ENCODE measurements around the gene FOS.

Gene FOS

DNA sequence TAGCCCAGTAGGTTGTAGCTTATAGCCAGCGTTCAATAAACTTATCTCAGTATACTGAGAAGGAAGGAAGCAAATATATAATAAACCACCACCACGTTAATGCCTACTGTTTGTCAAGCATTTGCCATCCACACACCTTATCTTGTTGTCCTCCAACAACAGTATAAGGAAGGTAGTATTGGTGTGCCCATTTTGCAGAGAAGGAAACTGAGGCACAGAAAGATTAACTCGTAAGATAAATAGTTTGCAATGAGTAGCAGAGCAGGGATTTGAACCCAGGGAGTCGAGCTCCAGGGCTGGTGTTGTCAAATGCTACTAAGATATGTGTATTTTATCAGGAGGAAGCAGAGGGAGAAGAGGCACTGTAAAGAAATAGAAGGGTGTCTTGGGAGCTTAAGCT lies 27.8 kb upstream of the FOS start:
- DNase-seq (ENCODE audit: low read depth, low spot score): no peak

DNA sequence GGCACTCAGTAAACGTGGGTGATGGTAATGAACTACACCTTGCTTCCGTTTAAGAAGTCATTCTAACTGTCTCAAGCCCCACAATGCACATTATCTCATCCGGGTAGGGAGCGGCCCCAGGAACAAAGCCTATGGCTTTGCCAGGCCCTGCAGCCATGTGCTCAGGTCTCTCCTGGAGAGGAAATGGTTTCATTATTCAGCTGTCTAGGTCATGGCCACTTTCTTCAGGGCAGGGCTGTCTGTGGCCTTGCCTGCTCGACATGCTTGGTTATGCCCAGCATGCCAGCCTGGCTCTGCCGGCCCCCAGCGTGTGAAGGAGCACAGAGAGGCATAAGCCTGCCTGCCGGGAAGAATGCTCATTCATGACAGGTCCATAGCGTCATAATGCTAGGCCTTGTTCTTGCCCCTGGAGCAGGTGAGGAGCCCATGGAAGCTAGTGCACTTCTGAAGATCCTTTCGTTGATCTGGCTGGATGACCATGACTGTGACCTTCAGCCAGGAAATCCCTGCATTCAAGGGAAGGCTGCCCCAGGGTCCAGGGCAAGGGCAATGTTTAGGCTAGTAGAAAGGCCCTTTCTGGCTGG lies 26.3 kb upstream of the FOS start:
- DNase-seq (ENCODE audit: low read depth, low spot score): no peak

DNA sequence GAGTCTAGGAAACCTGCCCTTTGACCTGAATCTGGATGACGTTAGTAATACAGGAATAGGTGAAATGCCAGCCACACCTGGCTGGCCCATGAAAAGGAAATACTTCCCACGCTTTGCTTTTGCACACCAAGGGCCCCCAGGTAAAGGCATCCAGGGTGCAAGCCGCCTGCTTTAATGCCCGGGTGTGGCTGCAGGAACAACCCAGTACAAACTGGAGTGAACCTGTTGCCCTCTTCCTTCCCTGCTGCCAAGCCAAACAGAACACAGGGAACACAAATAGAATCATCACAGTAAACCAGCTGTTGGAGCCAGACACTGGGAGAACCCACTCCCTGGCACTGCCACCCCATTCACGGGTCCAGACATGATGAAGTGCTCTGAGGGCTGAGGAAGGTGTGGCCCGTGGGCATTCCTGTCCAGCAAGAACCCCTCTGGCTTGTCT lies 24.2 kb upstream of the FOS start:
- no peak for DNase-seq (ENCODE audit: low read depth, low spot score)

DNA sequence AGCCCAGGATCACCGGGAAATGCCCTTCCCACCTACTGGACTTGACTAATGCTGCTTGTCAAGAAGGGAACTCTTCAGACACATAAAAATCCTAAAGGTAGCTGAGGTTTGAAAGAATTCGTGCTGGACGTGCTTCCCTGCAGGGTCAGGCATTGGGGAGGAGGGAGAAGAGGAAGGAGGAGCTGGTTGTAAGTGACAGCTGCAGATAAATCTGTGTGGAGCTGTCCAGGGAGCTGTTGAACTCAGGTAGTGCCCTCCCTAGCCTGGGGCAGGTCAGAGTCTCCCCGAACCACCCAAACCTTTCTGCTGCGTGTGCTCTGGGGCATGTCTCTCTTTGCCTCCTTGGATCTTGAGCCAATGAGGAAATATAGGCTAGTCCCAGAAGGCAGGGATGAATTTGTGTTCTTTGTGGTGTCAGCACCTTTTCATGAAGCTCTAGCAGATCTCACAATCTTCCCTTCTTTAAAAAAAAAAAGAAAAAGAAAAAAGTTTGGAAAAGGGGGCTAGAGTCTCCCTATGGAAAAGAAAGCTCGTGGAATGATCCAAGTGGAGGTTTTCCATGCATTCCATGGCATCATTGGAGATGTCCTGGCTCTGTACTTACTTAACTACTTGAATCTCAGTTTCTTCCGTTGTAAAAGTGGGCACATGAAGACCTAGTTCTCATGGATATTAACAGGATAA lies 23.6 kb upstream of the FOS start:
- DNase-seq (ENCODE audit: low read depth, low spot score): no peak

DNA sequence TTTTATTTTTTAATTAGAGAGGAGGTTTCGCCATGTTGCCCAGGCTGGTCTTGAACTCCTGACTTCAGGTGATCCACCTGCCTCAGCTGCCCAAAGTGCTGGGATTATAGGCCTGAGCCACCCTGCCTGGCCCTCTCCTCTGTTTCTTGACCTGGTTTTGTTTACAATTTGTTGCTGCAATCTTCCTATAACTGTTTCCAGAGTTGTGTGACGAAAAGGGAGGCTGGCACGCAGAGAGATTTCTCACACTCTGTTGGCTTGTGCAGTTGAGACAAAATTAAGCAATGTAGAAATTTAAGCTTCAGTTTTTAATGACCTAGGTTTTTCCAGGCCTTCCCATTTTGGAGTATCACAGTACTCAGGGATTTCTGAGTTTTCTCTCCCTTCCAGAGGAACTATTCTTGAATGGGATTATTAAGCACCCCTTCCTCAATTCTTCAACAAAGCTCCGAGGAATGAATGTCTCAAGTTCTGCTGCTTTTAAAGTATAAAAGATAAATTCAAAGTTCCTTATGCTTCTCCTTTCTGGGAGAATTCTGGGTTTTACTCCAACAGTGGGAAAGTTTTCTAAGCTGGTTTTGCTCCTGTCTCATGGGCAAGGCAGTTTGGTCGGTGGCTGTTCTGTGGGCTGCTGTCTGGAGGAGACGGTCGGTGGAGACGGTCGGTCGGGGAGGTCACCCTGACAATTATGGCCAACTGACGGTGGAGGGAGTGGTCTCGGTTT lies 20.4 kb upstream of the FOS start:
- DNase-seq (ENCODE audit: low read depth, low spot score): no peak

DNA sequence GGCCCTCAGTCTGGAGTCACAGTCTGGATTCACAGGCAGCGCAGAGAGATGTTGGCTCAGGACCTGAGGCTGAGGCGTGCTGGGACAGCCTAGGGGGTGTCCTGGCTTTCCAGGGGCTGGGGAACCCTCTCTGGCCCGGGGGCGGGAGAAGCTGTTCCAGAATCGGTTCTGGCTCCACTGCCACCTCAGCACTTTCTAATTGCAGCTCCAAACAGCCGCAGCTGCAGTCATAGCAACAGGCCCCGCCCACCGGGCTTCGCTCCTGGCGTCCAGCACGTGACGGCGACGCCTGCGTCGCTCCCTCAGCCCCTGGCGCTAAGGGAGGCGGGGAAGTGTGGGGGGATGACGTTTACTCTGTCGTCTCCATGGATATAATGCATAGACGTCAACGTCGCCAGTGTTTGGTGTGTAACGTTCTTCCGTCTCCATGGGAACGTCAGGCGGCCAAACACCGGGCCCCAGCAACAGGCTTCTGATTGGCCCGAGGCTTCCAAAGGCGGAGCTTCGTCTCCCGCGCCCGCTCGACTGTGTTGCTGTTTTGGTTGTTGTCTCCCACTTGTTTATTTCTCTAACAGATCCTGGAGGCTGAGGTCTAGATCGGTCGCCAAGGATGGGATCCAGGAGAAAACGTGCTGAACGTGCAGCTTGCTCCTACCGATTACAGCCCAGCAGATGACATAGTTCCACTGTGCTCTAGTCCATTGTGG lies 19.7 kb upstream of the FOS start:
- peak; percentile 95 for DNase-seq (ENCODE audit: low read depth, low spot score)

DNA sequence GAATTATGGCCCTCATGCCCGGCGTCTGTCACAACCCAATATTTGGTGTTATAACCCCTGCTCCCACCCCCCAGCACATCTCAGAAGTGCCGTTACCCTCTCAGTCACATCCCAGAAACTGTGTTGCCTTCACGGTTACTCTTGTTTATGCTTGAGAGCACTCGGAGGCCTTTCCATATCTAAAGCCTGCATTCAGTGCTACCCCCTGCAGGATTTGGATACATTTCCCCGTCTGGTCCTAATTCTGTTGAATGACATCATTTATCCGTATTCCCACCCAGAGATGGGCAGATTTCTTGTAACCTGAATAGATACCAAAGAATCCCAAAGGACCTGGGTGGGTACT lies 19.1 kb upstream of the FOS start:
- DNase-seq (ENCODE audit: low read depth, low spot score): no peak

DNA sequence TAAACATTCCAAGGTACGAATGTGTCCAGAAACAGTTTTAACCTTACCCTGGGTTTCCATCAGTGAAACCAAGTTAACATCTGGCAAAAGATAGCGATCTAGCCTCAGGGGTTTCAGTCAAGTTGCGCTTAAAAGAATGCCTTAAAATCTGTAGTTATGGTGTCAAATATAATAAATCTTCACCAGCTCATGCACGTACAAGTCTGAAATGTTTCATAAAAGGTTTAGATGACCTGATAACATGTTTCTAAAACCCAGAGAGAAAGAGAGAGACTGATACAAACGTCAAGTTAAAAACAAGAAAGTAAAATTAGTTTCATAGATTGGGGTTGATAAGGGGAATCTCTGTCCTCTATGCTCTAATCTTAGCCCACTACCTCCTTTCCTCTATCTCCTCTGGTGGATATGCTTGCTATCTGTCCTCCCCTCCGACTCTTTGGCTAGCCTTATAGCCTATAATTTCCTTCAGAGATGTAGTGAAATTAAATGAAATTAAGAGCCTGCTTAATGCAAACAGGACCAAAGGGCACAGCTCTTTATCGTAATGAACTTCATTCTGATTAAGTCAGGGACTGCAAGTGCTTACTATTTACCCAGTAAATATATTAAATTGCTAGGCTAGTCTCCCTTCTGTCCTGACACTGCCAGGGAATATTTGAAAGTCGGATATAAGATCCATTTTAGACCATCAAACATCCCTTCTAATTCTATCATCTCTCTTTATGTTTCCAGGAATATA lies 18.4 kb upstream of the FOS start:
- DNase-seq (ENCODE audit: low read depth, low spot score): no peak

DNA sequence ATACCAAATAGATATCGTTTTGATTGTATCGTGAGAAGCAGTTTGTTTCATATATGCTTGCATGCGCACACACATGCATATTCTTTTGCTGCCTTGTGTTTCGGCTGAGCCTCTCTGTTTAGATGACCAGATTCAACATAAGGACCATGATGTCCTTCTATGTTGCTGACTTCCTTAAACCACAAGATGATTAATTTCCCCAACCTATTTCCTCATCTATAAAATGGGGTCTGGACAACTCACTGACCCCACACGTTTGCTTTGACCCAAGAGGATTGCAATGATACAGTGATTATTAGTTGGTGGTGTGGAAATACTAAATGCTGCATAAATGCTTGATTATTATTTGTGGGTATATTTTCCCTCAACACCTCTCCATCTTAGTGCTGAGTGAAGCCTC lies 16.8 kb upstream of the FOS start:
- DNase-seq (ENCODE audit: low read depth, low spot score): no peak

DNA sequence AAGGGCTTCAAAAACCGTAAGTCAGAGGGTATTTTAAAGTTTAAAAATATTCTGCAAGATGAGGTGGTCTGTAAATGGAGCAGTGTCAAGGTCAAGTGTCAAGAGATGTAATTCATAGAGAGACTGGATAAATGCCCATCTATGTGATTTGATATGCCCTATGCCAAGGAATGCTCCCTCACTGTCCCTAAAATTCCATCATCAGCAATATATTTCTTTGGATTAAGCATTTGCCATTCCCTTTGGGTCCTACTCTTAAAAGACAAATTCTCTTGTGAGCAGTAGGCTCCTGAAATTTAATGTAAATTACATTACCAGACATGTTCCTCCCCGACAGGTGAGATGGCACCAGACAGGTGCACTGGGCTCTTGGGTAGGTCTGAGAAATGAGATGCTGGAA lies 16.0 kb upstream of the FOS start:
- DNase-seq (ENCODE audit: low read depth, low spot score): no peak

DNA sequence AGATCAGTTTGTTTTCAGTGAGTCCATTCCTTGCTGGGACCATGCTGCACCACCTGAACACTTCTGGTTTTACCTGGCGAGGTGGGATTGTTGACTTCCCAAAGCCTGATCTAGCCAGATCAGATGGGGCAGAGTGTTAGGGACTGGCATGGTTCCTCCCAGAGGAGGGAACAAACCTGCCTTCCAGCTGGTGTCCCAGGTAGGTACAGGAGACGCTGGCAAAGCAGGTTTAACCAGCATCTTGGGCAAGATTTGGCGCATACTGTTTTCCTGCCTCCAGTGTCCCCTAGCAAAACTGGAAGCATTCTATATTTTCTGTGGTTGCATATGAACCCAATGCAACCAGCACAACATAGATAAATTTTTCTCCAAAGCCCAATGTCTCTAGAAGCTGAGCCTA lies 14.6 kb upstream of the FOS start:
- DNase-seq (ENCODE audit: low read depth, low spot score): no peak

DNA sequence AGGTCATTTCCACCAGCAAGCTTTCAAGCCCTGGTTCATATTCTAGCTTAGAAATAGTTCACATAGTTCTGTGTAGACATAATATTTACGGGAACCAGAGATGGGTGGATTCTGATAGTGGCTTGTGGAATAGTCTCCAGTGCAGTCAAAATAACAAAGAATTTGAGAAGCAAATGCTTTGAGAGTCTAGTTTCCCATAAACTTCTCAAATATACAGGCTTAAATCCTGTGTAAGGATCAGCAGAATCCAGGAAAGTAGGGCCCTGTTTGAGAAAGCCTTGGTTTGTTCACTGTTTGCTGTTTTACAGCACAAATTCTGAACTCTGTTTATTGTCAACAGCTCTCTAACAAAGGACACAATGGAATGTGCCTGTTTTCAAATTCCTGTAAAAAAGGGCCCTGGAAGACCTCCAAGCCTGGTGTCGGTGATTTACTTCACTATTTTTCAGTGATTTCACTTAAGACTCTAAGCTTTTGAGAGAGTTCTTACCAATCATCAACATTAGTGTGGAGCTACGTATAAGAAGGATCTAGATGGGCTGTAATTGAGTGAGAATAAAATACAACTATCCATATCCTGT lies 11.4 kb upstream of the FOS start:
- no peak for DNase-seq (ENCODE audit: low read depth, low spot score)

DNA sequence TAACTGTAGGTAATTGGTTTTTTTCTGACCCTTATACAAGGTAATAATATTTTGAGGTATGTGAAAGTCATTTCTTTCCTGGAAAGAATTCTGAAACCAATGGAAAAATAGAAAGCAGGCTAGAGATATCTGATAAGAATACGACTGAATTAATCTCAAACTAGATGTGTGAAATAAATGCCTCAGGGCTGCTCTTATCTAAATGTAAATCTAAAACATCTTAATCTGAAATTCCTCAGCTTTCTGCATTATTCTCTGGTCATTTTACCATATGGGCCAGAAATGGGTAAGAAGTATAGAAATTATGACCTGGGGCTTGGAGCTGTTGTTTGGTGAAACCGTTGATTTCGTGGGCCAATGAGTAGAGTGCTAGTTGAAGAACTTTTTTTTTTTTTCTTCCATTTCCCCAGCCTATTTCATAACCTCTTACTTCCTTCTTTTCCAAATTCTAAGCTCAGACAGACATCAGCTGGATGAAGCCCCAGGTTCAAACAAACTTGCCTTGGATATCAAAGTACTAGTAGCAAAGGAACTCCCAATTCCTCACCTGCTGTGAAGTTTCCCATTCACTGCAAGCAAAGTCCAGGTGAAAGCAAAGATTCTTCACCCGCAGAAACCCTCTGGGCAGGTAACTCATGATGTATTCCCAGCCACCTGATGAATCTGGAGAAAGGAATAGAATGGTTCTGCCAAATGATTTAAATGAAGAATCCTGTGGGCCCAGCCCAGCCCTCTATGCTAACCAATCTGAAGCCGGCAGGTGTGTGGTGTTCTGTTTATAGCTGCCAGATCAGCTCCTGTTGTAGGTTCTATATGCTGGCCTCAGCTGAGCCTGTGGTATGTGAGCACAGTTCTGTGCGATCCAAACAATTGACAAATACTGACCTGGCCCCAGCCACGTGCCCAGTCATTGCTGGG lies 9.7 kb upstream of the FOS start:
- DNase-seq (ENCODE audit: low read depth, low spot score): no peak

DNA sequence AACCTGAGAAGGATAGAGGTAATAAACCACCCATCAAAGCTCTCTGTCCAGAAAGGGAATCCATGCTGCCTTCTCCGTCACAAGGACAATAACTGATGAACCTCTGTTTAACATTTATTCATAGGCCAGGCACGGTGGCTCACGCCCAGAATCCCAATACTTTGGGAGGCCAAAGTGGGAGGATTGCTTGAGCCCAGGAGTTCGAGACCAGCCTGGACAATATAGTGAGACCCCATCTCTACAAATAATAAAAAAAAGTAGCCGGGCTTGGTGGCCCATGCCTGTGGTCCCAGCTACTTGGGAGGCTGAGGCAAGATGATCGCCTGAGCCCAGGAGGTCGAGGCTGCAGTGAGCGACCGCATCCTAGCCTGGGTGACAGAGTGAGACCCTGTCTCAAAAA lies 7.1 kb upstream of the FOS start:
- no peak for DNase-seq (ENCODE audit: low read depth, low spot score)

DNA sequence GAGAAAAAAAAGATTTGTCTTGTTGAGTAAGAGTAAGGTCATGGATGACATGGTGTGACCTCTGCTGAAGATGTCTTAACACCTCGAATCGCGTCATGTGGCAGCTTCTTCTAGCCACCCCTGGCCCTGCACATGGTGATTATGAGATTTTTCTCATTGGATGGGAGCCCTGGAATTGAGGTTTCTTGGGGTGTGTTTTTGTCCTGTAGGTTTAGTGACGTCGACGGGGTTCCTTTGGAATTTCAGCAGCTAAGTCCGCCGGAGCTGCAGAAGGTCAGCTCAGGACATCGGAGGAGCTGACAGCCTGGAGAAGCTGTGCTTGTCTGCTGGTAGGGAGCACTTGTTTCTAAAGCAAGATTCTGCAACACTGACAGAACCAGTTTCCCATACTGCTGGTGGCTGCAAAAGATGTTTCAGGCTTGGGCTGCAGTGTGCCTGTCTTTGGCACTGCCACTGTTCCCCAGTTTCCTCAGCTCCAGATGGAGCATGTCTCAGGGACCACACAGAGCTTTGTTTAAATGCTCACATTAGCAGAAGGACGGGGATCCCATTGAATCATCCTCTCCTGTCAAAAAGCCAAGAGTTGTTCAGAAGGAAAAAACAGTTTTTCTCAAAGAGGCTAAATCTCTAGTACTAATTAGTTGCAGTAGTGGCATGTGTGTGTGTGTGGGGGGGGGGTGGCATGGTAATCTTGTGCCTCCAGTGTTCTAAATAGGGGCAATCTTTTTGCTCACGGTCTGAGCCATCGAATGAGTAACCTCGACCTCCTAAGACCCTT lies 5.2 kb upstream of the FOS start:
- DNase-seq (ENCODE audit: low read depth, low spot score): no peak

DNA sequence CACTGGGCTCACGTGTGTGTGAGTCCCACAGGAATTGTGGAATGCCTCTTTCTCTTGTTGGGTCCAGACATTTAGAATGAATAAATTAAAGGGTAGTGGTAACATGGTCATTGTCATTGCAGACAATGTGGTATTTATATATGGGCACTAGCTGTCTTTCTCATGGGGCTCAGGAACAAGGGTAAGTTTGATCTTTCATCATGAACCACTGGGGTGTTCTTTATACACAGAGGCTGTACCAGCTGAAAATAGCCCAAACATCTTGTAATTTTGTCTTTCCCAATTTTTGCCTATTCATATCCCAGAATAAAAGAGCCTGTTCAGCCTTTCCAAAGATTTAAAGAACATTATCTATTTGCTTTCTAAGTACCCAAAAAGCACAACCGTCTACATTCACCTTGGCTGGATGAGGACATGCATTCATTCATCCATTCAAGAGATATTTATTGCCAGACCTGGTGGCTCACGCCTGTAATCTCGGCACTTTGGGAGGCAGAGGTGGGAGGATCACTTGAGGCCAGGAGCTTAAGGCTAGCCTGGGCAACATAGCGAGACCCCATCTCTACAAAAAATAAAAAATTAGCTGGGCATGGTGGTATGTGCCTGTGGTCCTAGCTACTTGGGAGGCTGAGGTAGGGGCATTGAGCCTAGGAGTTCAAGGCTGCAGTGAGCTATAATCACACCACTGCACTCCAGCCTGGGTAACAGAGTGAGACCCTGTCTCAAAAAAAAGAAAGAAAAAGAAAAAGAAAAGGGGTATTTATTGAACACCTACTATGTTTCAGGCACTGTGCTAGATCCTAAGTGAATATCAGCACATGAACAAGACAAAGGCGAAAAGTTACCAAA lies 4.4 kb upstream of the FOS start:
- no peak for DNase-seq (ENCODE audit: low read depth, low spot score)

DNA sequence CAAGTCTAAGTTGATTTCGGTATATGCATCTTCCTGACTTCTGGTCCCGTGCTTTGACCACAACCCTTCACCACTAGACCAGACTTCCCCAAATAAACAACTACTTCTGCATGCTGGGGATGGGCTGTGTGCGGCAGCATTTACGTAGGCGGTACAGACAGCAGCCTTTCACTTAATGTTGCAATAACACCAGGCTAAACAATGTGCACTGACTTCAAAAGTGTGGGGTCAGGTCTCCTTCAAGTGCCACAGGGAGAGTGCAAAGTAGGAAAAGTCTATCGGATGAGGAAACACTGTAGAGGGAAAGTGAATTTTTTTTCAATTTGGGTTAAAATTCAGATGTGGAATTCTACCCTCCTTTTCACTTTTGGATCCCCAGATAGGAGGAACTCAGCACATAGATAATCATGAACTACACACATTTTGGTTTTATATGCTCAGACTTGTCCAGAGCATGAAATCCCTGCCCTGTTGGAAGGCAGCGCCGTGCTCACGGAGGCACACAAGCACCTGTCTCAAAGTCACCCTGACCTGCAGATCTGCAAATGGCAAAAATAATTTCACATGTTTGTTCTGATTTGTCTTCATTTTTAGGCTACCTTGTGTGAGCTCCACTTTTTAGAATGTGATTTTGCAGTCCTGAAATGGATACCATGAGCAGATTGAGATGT lies 3.6 kb upstream of the FOS start:
- DNase-seq (ENCODE audit: low read depth, low spot score): no peak

DNA sequence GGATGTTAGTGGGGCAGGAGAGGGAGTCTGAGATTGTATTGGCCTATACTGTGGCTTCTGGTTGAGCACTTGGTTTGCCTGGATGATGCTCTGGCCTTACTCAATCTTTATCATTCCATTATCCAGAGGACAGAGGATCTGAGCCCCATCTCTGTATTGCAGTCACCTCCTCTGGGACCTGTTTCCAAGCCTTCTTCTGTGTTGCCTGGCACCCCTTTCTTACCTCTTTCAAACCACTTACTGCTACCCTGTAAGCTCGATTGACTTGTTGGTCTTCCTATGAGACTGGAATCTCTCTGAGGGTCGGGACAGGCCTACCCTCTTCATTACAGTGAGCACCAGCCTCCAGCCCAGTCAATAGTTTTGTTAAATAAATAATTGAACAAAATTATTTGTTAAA lies 3.0 kb upstream of the FOS start:
- DNase-seq (ENCODE audit: low read depth, low spot score): no peak
